IPS-18c (cell line): Measurements from ENCODE around the gene EXOC4.
"Not testable (repeated sequence)": the region's sequence is repeated elsewhere in the genome, so short reads cannot be mapped to it uniquely, and the experiment has no call there.

ENCODE experiments used
- H3K4me3 ChIP-seq: 2 replicates; pipeline ENCODE4 v1.7.0; 2013; ENCODE audit warnings: low read depth, mild to moderate bottlenecking, low read length, moderate library complexity; ENCODE audit not compliant: insufficient read depth
- H3K9me3 ChIP-seq: one replicate; pipeline ENCODE4 v1.6.1; 2013; ENCODE audit warnings: mild to moderate bottlenecking, low read length, moderate library complexity; ENCODE audit not compliant: control insufficient read depth, insufficient read depth

The EXOC4 gene

GRCh38 chr7:133755901-133756300 is 503.0 kb downstream of the EXOC4 start:
- no peaks in the 10 kb centered on the region for H3K9me3 ChIP-seq
- no peak overlapping the region for H3K4me3 ChIP-seq

GRCh38 chr7:133761443-133761842 is 508.6 kb downstream of the EXOC4 start:
- no peak overlapping the region for H3K4me3 ChIP-seq
- no peaks in the 10 kb centered on the region for H3K9me3 ChIP-seq

GRCh38 chr7:133763076-133763640 is 510.3 kb downstream of the EXOC4 start:
- no peak overlapping the region for H3K4me3 ChIP-seq
- no peaks in the 10 kb centered on the region for H3K9me3 ChIP-seq

GRCh38 chr7:133769668-133770067 is 516.8 kb downstream of the EXOC4 start:
- Histone ChIP-seq H3K9me3 (no peaks in the 10 kb centered on the region), H3K4me3 (no peak overlapping the region)

- H3K9me3 ChIP-seq = no peaks in the 10 kb centered on the region
- H3K4me3 ChIP-seq = no peak overlapping the region
Observed at GRCh38 chr7:133770863-133771492, 518.1 kb downstream of the EXOC4 start.

GRCh38 chr7:133771788-133772419 is 519.0 kb downstream of the EXOC4 start:
- Histone ChIP-seq H3K9me3 (no peaks in the 10 kb centered on the region), H3K4me3 (no peak overlapping the region)

- Histone ChIP-seq H3K9me3 (no peaks in the 10 kb centered on the region), H3K4me3 (no peak overlapping the region)
Observed at GRCh38 chr7:133773601-133774000, 520.7 kb downstream of the EXOC4 start.

- Histone ChIP-seq H3K9me3 (no peaks in the 10 kb centered on the region), H3K4me3 (no peak overlapping the region)
Observed at GRCh38 chr7:133775201-133775600, 522.3 kb downstream of the EXOC4 start.

- no peak overlapping the region for H3K4me3 ChIP-seq
- H3K9me3 ChIP-seq = no peaks in the 10 kb centered on the region
Observed at GRCh38 chr7:133776266-133776665, 523.4 kb downstream of the EXOC4 start.

- Histone ChIP-seq H3K9me3 (no peaks in the 10 kb centered on the region), H3K4me3 (no peak overlapping the region)
Observed at GRCh38 chr7:133777701-133778100, 524.8 kb downstream of the EXOC4 start.

GRCh38 chr7:133778472-133778871 is 525.6 kb downstream of the EXOC4 start:
- Histone ChIP-seq H3K9me3 (no peaks in the 10 kb centered on the region), H3K4me3 (no peak overlapping the region)

- not testable (repeated sequence) for H3K4me3 ChIP-seq
Observed at GRCh38 chr7:133779538-133779937, 526.7 kb downstream of the EXOC4 start.

GRCh38 chr7:133780912-133781311 is 528.0 kb downstream of the EXOC4 start:
- Histone ChIP-seq H3K4me3 (no peak overlapping the region), H3K9me3 (no peaks in the 10 kb centered on the region)

More at GRCh38 chr7:133779538-133779937, 526.7 kb downstream of the EXOC4 start:
- H3K9me3 ChIP-seq = not testable (repeated sequence)

- no peak overlapping the region for H3K4me3 ChIP-seq
- H3K9me3 ChIP-seq = no peaks in the 10 kb centered on the region
Observed at GRCh38 chr7:133781486-133782090, 528.7 kb downstream of the EXOC4 start.

GRCh38 chr7:133782470-133782869 is 529.6 kb downstream of the EXOC4 start:
- Histone ChIP-seq H3K4me3 (no peak overlapping the region), H3K9me3 (no peaks in the 10 kb centered on the region)

- H3K4me3 ChIP-seq = no peak overlapping the region
Observed at GRCh38 chr7:133783276-133783675, 530.4 kb downstream of the EXOC4 start.

GRCh38 chr7:133784486-133785001 is 531.7 kb downstream of the EXOC4 start:
- no peak overlapping the region for H3K4me3 ChIP-seq
- no peaks in the 10 kb centered on the region for H3K9me3 ChIP-seq

More at GRCh38 chr7:133783276-133783675, 530.4 kb downstream of the EXOC4 start:
- H3K9me3 ChIP-seq = no peaks in the 10 kb centered on the region

GRCh38 chr7:133786401-133786937 is 533.6 kb downstream of the EXOC4 start:
- H3K9me3 ChIP-seq = no peaks in the 10 kb centered on the region
- no peak overlapping the region for H3K4me3 ChIP-seq
